Activated B cell treated with CpG ODN at 0.5 μM for 24 hours (primary cell): ENCODE measurements around the gene AVPR2. TPM values are rescaled to one million over a fixed set of nuclear protein-coding genes. Genes with fewer than 3 reads are reported as not detected.

Experiments
- ATAC-seq: fragments of 200-7000 bp; cut with Tn5 transposase; one replicate; pipeline ENCODE4 v1.10.0; 2021; ENCODE audit warnings: low read depth, mild to moderate bottlenecking, moderate library complexity
- CTCF ChIA-PET: fragments of 350-600 bp; sonication (Branson Sonifier 250); formaldehyde crosslinking; loops from one replicate; lab custom pipeline; 2021; ENCODE audit warnings: antibody characterized with exemption; lab: Charles Lee
- POLR2A ChIA-PET: fragments of 350-600 bp; sonication (Branson Sonifier 250); formaldehyde crosslinking; loops from one replicate; lab custom pipeline; 2021; ENCODE audit warnings: antibody characterized with exemption; lab: Charles Lee
- DNase-seq: peaks from one replicate; pipeline ENCODE4 v3.0.0; 2022
- H3K27ac Mint-ChIP-seq: one replicate; pipeline ENCODE4 v1.8.0; 2020; ENCODE audit warnings: mixed read lengths
- H3K27me3 Mint-ChIP-seq: one replicate; pipeline ENCODE4 v1.8.0; 2021; ENCODE audit warnings: mixed read lengths
- H3K36me3 Mint-ChIP-seq: one replicate; pipeline ENCODE4 v1.8.0; 2021; ENCODE audit warnings: low read depth, mixed read lengths
- H3K4me1 Mint-ChIP-seq: one replicate; pipeline ENCODE4 v1.8.0; 2021; ENCODE audit warnings: mixed read lengths
- H3K4me3 Mint-ChIP-seq: one replicate; pipeline ENCODE4 v1.8.0; 2020; ENCODE audit warnings: mild to moderate bottlenecking, mixed read lengths
- H3K9me3 Mint-ChIP-seq: one replicate; pipeline ENCODE4 v1.8.0; 2020; ENCODE audit warnings: mixed read lengths
- CTCF ChIP-seq: fragments of 200-600 bp; IDR thresholded peaks from one replicate; pipeline ENCODE4 v1.8.0; 2022; ENCODE audit warnings: antibody characterized with exemption, mild to moderate bottlenecking
- intact Hi-C: fragments of 100-400 bp; cut with micrococcal nuclease; formaldehyde crosslinking; loops from one replicate; pipeline ENCODE4 v1.15.1; 2024
- total RNA-seq: library from RNA; stranded (reverse); gene quantifications from 2 replicates; pipeline ENCODE4 v1.2.3, GENCODE V29; 2022

The AVPR2 gene
- total RNA-seq, 1 donor from 2014 or later = not detected

GRCh38 chrX:153869473-153870287 is 34.8 kb upstream of the AVPR2 start:
- no peak overlapping the region for H3K27ac Mint-ChIP-seq
- DNase-seq (no peak), ATAC-seq (no peak)
- ChIA-PET POLR2A (no interaction called here), CTCF (no interaction called here)
- peaks cover 6% of the 10 kb centered on the region for H3K27me3 Mint-ChIP-seq
- TF ChIP-seq CTCF = no peak
- no peak overlapping the region for H3K4me3 Mint-ChIP-seq
- H3K9me3 Mint-ChIP-seq = no peaks in the 10 kb centered on the region
- peaks cover 5% of the 10 kb centered on the region for H3K36me3 Mint-ChIP-seq
- intact Hi-C loops = no loop called here
- H3K4me1 Mint-ChIP-seq = no peaks in the 10 kb centered on the region

GRCh38 chrX:153870288-153870690 is 34.2 kb upstream of the AVPR2 start:
- intact Hi-C loops = no loop called here
- TF ChIP-seq CTCF = no peak
- ATAC-seq (no peak), DNase-seq (no peak)
- Mint-ChIP-seq H3K27ac (no peak overlapping the region), H3K4me3 (no peak overlapping the region), H3K4me1 (no peaks in the 10 kb centered on the region), H3K9me3 (no peaks in the 10 kb centered on the region), H3K36me3 (peaks cover 5% of the 10 kb centered on the region), H3K27me3 (peaks cover 9% of the 10 kb centered on the region)
- ChIA-PET CTCF (no interaction called here), POLR2A (no interaction called here)

- H3K36me3 Mint-ChIP-seq = peaks cover under 1% of the 10 kb centered on the region
- H3K9me3 Mint-ChIP-seq = no peaks in the 10 kb centered on the region
- CTCF ChIA-PET = no interaction called here
- intact Hi-C loops = no loop called here
- DNase-seq (no peak), ATAC-seq (no peak)
- no peak overlapping the region for H3K27ac Mint-ChIP-seq
- POLR2A ChIA-PET = no interaction called here
- no peaks in the 10 kb centered on the region for H3K4me1 Mint-ChIP-seq
- H3K4me3 Mint-ChIP-seq = no peak overlapping the region
- no peak for TF ChIP-seq CTCF
- peaks cover 9% of the 10 kb centered on the region for H3K27me3 Mint-ChIP-seq
Observed at GRCh38 chrX:153870791-153871360, 33.6 kb upstream of the AVPR2 start.

- DNase-seq (no peak), ATAC-seq (no peak)
- no peak overlapping the region for H3K4me3 Mint-ChIP-seq
- peaks cover 14% of the 10 kb centered on the region for H3K27me3 Mint-ChIP-seq
- TF ChIP-seq CTCF = no peak
- CTCF ChIA-PET = no interaction called here
- no peak overlapping the region for H3K27ac Mint-ChIP-seq
- POLR2A ChIA-PET = interaction anchor here (0.5 kb wide), 1 partner anchor 559 kb away, joined by 3 read pairs; no protein-coding TSS in a partner anchor
- H3K36me3 Mint-ChIP-seq = no peaks in the 10 kb centered on the region
- H3K4me1 Mint-ChIP-seq = peaks cover 2% of the 10 kb centered on the region
- no peaks in the 10 kb centered on the region for H3K9me3 Mint-ChIP-seq
- intact Hi-C loops = no loop called here
Observed at GRCh38 chrX:153871451-153871850, 33.0 kb upstream of the AVPR2 start.
